Measurements from ENCODE around the gene TMEFF2.

- no peak for TF ChIP-seq CTCF (IDR thresholded peaks at IDR 0.05; ENCODE audit: low read depth, low read length)
- no peak for TF ChIP-seq POLR2A (IDR thresholded peaks at IDR 0.05; ENCODE audit: extremely low read depth, insufficient read length)
- TF ChIP-seq MAX (IDR thresholded peaks at IDR 0.05; ENCODE audit: low read depth, low read length) = no peak
- TF ChIP-seq MYC (IDR thresholded peaks at IDR 0.05; ENCODE audit: low read depth, low read length) = no peak
Measured at GRCh38 chr2:192010073-192010472, 184.7 kb downstream of the TMEFF2 start.

Measured in NB4 (cell line).